ENCODE results near the gene PPP1R3F. TPM values are rescaled to one million over a fixed set of nuclear protein-coding genes. Genes with fewer than 3 reads are reported as not detected.

Gene PPP1R3F
- total RNA-seq, 1 donor from 2014 or later: 5.5 TPM

DNA sequence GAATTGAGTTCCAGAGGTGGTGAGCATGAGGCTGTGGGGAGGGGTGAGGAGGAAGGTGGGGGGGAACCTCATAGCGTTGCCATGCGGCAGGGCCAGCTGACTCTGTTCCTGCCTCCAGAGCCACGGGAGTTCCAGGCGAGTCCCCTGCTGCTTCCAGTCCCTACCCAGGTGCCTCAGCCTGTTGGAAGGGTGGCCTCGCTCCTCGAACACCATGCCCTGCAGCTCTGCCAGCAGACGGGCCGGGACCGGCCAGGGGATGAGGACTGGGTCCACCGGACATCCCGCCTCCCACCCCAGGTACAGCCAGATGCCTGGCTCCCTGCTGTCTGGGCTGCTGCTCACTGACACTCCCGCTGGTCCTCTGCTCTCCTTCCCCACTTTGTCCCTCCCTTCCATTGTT is 26.4 kb upstream of the PPP1R3F start:
- ATAC-seq (no peak), DNase-seq (no peak)
- intact Hi-C loops (cut with DNase I): no loop called here
- Histone ChIP-seq H3K27ac (no peak overlapping the region), H3K9me3 (no peaks in the 10 kb centered on the region), H3K4me1 (no peaks in the 10 kb centered on the region), H3K4me3 (no peak overlapping the region), H3K27me3 (ENCODE audit: low read depth) (no peaks in the 10 kb centered on the region), H3K36me3 (peaks cover 41% of the 10 kb centered on the region)
- no peak for TF ChIP-seq CTCF (IDR thresholded peaks at IDR 0.05)

GRCh38 chrX:49244207-49244606 is 25.4 kb upstream of the PPP1R3F start:
- TF ChIP-seq CTCF (IDR thresholded peaks at IDR 0.05): no peak
- no peak for DNase-seq
- intact Hi-C loops (cut with DNase I): no loop called here
- Histone ChIP-seq H3K27me3 (ENCODE audit: low read depth) (no peaks in the 10 kb centered on the region), H3K4me3 (no peak overlapping the region), H3K9me3 (no peaks in the 10 kb centered on the region), H3K36me3 (peaks cover 51% of the 10 kb centered on the region), H3K27ac (no peak overlapping the region), H3K4me1 (no peaks in the 10 kb centered on the region)
- ATAC-seq: no peak

DNA sequence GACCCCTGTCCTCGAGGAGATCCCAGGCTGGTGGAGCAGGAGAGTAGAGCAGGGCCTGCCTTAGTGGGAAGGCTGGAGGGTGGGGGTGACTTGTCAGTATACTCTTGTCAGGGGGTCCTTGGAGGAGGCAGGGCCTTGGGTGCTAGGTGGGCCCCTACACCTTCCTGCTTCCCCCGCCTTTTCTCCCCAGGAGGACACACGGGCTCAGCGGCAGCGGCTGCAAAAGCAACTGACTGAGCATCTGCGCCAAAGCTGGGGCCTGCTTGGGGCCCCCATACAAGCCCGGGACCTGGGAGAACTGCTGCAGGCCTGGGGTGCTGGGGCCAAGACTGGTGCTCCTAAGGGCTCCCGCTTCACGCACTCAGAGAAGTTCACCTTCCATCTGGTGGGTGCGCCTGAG is 23.1 kb upstream of the PPP1R3F start:
- no peak for TF ChIP-seq CTCF (IDR thresholded peaks at IDR 0.05)
- H3K36me3 ChIP-seq: peaks cover 52% of the 10 kb centered on the region
- no peak overlapping the region for H3K4me3 ChIP-seq
- no peaks in the 10 kb centered on the region for H3K27me3 ChIP-seq (ENCODE audit: low read depth)
- H3K4me1 ChIP-seq: no peaks in the 10 kb centered on the region
- no peak for DNase-seq
- intact Hi-C loops (cut with DNase I): no loop called here
- ATAC-seq: no peak
- no peaks in the 10 kb centered on the region for H3K9me3 ChIP-seq
- H3K27ac ChIP-seq: no peak overlapping the region

- no peak overlapping the region for H3K27ac ChIP-seq
- TF ChIP-seq CTCF (IDR thresholded peaks at IDR 0.05): no peak
- ATAC-seq (no peak), DNase-seq (no peak)
- H3K9me3 ChIP-seq: no peaks in the 10 kb centered on the region
- H3K4me3 ChIP-seq: no peak overlapping the region
- peaks cover 51% of the 10 kb centered on the region for H3K36me3 ChIP-seq
- no peaks in the 10 kb centered on the region for H3K27me3 ChIP-seq (ENCODE audit: low read depth)
- H3K4me1 ChIP-seq: no peaks in the 10 kb centered on the region
- intact Hi-C loops (cut with DNase I): no loop called here
Measured at GRCh38 chrX:49247346-49247745, 22.2 kb upstream of the PPP1R3F start.

DNA sequence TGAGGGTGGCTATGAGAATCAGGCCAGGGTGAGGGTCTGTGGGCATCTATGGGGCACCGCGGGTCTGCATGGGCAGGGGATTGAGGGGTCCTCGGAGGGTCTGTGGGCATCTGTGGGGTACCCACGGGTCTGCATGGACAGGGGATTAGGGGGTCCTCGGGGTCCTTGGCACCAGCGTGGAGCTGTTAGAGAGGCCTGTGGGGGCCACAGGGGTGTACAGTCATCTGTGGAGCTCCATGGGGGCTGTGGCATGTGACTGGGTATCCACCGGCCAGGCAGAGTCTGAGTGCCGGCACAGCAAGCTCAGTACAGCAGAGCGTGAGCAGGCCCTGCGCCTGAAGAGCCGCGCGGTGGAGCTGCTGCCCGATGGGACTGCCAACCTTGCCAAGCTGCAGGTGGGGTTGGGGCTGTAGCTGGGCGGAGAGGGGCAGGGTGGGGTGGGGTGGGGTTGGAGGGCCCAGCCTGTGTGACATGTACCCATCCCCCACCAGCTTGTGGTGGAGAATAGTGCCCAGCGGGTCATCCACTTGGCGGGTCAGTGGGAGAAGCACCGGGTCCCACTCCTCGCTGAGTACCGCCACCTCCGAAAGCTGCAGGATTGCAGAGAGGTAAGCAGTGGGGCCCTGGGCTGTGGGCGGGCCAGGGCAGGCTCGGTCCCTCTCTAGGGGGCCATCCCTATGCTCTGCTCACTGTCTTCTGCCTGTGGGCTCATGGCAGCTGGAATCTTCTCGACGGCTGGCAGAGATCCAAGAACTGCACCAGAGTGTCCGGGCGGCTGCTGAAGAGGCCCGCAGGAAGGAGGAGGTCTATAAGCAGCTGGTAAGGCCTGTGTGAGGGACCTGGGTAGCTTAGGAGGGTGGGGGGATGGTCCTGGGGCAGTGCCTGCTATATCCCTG is 21.4 kb upstream of the PPP1R3F start:
- H3K4me1 ChIP-seq: no peaks in the 10 kb centered on the region
- TF ChIP-seq CTCF (IDR thresholded peaks at IDR 0.05): no peak
- no peak for ATAC-seq
- no peak overlapping the region for H3K27ac ChIP-seq
- no peak for DNase-seq
- intact Hi-C loops (cut with DNase I): no loop called here
- H3K36me3 ChIP-seq: peaks cover 43% of the 10 kb centered on the region
- H3K4me3 ChIP-seq: no peak overlapping the region
- H3K9me3 ChIP-seq: no peaks in the 10 kb centered on the region
- H3K27me3 ChIP-seq (ENCODE audit: low read depth): no peaks in the 10 kb centered on the region

Data from lower lobe of right lung (tissue), 2 donors.